Ovary (tissue), 3 donors: Measurements from ENCODE around the gene INPP5A.

Experiments
- POLR2A ChIP-seq: fragments of 450-650 bp; IDR thresholded peaks from one replicate; pipeline ENCODE4 v1.6.1; 2017; ENCODE audit warnings: antibody characterized with exemption, mild to moderate bottlenecking, moderate library complexity
- TF ChIP-seq, protein P1 (sequence below), 3 donors: fragments of 450-650 bp in 2 of 3; fragments of 200-600 bp in 1 of 3; IDR thresholded peaks; one replicate each; pipeline versions ENCODE4 v1.5.1 to v1.8.0; 2016 to 2022; ENCODE audit warnings: antibody characterized with exemption in 3 of 3, mild to moderate bottlenecking in 1 of 3
- donor health status: DM: no; HTN: no; CAD: no.

DNA sequence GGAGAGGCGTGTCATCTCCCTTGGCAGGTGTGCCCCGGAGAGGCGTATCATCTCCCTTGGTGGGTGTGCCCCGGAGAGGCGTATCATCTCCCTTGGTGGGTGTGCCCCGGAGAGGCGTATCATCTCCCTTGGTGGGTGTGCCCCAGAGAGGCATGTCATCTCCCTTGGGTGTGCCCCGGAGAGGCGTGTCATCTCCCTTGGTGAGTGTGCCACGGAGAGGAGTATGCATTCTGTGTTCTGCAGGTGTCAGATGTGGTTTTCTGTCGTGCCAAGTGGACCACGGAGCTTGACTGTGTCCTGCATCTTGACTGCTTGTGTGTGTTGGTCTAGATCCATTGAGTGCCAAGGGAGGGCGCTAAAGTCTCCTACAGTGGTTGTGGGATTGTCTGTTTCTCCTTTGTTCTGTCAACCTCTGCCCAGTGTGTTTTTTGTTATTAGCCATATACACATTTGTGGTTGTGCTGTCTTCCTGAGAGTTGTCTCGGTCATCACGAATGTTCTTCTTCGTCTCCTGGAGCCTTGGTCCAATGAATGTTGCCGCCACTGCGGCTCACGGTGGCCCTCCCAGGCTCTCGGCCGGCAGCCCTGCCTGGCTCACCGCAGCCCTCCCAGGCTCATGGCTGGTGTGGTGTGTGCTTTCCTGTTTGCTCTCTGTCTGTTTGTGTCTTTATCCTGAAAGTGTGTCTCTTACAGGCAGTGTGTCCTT, 96.8 kb downstream of the INPP5A start:
- TF ChIP-seq, protein P1, sequence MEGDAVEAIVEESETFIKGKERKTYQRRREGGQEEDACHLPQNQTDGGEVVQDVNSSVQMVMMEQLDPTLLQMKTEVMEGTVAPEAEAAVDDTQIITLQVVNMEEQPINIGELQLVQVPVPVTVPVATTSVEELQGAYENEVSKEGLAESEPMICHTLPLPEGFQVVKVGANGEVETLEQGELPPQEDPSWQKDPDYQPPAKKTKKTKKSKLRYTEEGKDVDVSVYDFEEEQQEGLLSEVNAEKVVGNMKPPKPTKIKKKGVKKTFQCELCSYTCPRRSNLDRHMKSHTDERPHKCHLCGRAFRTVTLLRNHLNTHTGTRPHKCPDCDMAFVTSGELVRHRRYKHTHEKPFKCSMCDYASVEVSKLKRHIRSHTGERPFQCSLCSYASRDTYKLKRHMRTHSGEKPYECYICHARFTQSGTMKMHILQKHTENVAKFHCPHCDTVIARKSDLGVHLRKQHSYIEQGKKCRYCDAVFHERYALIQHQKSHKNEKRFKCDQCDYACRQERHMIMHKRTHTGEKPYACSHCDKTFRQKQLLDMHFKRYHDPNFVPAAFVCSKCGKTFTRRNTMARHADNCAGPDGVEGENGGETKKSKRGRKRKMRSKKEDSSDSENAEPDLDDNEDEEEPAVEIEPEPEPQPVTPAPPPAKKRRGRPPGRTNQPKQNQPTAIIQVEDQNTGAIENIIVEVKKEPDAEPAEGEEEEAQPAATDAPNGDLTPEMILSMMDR (IDR thresholded peaks at IDR 0.05), result no peak
- no peak for TF ChIP-seq POLR2A
